Hematopoietic multipotent progenitor cell treated with erythropoietin and hydrocortisone succinate and interleukin-3 and kit ligand, for 8 days (in vitro differentiated cells): Measurements from ENCODE around the gene MADCAM1.
"Not testable (repeated sequence)": the region's sequence is repeated elsewhere in the genome, so short reads cannot be mapped to it uniquely, and the experiment has no call there.

Experiments
- DNase-seq: peaks from one replicate; pipeline ENCODE4 v3.0.0-alpha.2; 2015

The MADCAM1 gene

GRCh38 chr19:496112-496665, at the start of gene MADCAM1:
TSS of gene MADCAM1 (plus strand) at chr19:496486. CDS start at chr19:496500, 14 bp downstream.
- no peak for DNase-seq

GRCh38 chr19:447064-447426, 49.2 kb upstream of the MADCAM1 start:
- DNase-seq = no peak

- no peak for DNase-seq
Measured at GRCh38 chr19:447816-448560, 48.3 kb upstream of the MADCAM1 start.

DNA sequence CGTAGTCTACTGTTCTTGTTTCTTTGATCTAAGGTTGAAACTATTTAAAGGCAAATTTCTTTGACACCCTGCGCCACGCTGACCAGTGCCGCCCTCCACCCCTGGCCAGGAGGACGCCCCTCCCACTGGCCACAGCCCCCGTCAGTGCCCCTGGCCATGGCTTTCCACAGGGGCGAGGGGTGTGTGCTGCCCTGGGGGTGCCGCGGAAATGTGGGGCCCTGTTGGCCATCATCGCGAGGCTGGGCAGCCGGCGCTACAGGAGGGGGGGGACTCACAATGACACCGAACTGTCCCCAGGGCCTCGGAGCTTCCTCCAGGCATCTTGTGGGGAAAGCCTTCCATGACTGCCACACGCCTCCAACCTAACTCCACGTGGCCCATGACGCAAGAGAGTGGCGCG, 46.4 kb upstream of the MADCAM1 start:
- DNase-seq = no peak

GRCh38 chr19:450912-451481, 45.3 kb upstream of the MADCAM1 start:
- DNase-seq = not testable (repeated sequence)

DNA sequence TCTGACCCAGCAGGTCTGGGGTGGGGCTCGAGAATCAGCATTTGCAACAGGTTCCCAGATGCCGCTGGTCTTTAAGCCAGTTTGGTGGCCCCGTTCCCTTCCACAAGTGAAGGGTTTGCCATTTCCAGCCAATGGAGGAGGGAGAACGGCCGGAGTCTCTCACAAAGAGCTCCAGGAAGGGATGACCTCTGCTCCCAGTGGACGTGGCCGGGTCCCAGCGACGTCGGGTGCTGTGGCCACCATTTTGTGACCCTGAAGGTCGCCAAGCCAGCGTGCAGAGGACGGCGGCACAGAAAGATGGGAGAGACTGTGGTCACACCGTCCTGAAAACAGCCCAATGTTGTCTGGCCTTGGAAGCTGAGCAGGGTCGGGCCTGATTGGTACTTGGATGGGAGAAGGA, 43.5 kb upstream of the MADCAM1 start:
- no peak for DNase-seq

- no peak for DNase-seq
Measured at GRCh38 chr19:453606-454005, 42.7 kb upstream of the MADCAM1 start.

- DNase-seq = no peak
Measured at GRCh38 chr19:455031-455705, 41.1 kb upstream of the MADCAM1 start.

DNA sequence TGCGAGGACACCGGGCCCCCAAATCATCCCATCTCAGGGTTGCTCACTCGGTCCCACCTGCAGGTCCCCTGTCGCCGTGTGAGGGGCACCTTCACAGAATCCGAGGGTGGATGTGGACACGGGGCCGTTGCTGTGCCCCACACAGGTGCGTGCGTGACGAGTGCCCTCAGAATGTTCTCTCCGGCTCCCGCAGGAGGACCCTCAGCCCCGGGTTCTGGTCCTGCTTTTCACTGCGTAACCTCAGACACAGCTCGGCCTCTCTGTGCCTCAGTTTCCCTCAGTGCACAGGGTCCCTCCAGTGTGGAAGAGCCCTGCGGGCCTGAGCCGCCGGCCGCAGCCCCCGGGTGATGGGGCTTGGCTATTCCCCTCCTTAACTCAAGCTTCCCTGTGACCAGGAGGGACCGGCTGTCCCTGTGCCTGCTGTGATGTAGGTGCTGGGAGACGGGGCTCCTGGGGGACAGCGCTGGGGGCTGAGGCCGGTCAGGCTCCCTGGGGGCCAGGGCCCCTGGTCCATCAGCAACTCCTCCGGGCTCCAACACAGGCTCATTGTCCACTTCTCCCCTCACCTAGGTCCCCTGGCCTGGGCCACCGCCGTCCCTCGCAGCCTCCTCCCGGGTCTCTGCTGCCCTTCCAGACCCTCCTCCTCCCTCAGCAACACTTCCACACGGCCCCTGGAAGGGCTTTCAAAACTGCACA, 40.3 kb upstream of the MADCAM1 start:
- DNase-seq = no peak

DNA sequence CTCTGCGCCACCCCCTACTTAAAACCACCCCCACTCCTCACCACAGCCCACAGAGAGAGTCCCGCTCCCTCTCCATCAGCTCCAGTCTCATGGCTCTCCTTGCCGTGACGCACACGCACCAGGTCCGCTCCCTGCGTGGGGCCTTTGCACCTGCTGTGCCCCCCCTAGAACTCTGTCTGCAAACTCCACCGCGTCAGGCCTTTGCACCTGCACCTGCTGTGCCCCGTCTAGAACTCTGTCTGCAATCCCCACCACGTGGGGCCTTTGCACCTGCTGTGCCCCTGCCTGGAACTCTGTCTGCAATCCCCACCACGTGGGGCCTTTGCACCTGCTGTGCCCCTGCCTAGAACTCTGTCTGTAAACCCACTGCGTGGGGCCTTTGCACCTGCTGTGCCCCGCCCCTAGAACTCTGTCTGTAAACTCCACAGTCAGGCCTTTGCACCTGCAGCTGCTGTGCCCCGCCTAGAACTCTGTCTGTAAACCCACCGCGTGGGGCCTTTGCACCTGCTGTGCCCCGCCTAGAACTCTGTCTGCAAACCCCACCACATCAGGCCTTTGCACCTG, 39.7 kb upstream of the MADCAM1 start:
- DNase-seq = no peak

- DNase-seq = no peak
Measured at GRCh38 chr19:457636-458035, 38.6 kb upstream of the MADCAM1 start.

- DNase-seq = no peak
Measured at GRCh38 chr19:458091-459042, 37.9 kb upstream of the MADCAM1 start.

DNA sequence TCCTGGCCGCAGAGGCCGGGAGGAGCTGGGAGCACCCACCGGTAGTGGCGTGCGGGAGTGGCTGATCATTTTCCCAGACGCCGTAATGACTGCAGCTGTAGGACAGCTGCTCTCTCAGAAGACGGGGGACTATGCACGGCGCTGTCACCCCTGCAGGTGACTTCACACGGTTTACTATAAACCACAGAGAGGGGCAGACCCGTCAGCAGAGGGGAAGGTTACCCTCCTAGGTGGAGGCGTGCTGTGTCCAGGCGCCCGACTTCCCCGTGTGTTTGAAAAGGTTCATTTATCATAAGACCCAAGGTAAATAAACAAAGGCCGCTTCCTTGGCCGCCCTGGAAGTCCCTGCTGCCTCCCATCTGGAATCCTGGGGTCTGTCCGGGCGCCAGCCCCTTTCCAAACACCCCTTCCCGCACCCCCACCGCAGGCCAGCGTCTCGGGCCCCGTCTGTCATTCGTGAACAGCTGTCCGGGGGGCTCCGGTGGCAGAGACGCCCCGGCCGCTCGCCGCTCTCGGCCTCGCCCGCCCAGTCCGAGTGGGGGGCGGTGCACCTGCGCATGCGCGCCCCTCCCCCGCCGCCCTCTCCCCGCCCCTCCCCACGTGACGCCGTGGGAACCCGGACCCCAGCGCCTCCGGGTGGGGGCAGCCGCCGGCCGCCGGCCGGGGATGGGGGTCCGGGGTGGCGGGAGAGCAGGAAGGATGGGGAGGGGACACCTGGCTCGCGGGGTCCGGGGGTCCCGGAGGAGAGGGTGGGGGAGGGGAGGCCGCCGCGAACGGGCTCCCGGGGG, 36.4 kb upstream of the MADCAM1 start:
- peak; percentile 6 for DNase-seq

DNA sequence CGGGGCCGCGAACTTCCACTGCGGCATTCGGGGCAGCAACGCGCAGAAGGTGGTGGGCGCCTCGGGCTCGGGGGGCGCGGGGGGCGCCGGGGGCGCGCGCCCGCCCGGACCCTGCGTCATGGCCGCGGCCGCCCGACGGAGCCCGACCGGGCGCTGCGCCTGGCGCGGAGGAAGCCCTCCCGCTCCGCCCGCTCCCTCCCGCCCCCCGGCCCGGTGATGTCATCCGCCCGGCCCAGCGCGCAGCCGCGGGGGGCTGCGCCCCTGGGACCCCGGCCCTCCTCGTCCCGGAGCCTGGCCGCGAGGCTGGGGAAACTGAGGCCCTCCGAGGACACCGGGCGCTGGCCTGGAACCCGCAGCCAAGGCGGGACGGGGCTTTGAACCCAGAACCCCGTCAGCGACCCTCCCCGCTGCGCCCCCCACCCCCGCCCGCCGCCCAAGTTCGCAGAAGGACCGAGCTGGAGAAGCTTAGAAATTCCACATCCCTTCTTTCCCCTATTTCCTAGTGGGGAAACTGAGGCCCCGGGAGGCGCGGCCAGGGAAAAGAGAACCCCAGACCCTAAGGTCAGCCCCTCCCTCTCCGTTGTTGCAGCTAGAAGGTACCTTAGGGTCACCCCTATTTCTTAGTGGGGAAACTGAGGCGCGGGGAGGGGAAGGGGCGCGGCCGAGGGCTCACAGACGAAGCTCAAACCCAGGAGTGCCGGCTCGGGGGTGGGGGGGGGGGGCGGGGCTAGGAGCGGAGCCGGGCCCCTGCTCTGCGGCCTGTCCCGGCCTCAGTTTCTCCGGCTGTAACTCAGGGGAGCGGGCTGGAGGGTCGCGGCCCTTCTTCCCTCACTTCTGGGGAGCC, 35.2 kb upstream of the MADCAM1 start, which contains the start of gene SHC2:
Gene SHC2, minus strand, starts transcription at position 157 of the 844 bp plus-strand sequence. Its CDS starts 37 bp downstream, at position 120.
- no peak for DNase-seq

DNA sequence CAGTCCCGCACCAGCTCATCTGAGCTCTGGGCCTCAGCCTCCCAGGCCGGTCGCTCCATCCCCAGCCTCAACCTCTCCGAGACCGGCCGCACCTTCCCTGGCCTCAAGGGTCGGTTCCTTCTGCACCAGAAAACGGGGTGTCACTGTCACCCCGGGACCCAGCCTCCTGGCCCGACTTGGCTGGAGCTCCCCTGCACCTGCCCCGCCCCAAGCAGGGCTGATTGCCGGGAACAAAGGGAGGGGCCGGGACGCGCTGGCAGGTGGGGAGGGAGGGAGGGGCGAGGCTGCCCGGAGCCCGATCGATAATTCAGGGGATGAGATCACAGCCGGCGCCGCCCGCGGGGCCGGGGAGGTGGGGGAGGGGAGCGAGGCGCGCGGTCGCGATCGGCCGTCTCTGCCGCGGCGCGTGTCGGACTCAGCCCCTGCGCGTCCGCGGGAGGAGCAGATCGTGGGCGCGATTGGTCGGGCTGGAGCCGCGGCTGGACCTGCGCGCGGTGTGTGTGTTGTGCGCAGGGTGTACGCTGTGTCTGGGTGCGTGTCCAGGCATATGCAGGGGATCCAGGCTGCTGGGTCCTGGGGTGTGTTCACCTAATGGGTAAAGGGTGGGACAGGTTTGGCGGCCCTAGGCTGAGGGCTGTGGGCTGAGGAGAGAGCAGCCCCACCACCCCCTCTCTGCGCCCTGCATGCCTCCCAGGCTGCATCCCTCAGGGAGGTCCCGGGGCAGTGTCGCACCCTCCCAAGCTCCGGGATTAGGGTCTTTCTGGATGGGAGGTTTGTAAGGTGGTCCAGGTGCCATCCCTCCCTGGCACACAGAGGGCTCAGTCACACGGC, 34.4 kb upstream of the MADCAM1 start:
- no peak for DNase-seq

DNA sequence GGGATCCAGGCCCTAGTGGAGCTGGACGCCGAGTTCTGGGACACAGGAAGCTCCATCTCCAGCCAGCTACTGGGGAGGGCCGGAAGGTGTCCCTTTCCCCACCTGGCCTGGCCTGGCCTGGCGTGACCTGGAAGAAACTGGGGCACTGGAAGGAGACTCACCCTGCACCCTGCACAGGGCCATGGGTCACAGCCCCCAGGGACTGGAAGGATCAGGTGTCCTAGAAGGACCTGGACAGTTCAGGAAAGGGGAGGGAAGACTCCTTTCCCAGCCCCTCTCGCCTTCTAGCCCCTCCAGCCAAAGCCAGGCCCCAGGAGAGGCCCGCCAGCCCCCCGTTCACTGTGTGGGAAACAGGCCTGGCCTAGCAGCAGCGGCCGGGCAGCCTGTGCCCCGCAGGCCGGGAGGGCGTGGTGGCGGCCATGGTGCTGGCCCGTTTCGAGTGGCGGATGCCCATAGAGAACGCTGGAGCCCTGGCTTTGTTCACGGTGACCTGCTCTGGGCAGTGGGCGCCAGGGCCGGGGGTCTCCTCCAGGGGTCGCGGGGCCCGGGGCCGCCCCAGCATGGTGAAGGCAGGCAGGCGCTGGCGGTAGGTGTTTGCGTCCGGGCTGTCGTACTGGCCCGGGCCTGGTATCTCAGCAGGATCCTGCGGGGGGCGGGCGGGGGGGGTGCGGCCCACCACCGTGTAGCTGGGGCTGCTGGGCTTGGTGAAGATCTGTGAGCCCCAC, 32.6 kb upstream of the MADCAM1 start:
- DNase-seq = no peak

GRCh38 chr19:464208-464545, 32.1 kb upstream of the MADCAM1 start:
- no peak for DNase-seq
